ENCODE results near the gene HSD17B2.
"Not testable (repeated sequence)": the region's sequence is repeated elsewhere in the genome, so short reads cannot be mapped to it uniquely, and the experiment has no call there.

Gene HSD17B2

DNA sequence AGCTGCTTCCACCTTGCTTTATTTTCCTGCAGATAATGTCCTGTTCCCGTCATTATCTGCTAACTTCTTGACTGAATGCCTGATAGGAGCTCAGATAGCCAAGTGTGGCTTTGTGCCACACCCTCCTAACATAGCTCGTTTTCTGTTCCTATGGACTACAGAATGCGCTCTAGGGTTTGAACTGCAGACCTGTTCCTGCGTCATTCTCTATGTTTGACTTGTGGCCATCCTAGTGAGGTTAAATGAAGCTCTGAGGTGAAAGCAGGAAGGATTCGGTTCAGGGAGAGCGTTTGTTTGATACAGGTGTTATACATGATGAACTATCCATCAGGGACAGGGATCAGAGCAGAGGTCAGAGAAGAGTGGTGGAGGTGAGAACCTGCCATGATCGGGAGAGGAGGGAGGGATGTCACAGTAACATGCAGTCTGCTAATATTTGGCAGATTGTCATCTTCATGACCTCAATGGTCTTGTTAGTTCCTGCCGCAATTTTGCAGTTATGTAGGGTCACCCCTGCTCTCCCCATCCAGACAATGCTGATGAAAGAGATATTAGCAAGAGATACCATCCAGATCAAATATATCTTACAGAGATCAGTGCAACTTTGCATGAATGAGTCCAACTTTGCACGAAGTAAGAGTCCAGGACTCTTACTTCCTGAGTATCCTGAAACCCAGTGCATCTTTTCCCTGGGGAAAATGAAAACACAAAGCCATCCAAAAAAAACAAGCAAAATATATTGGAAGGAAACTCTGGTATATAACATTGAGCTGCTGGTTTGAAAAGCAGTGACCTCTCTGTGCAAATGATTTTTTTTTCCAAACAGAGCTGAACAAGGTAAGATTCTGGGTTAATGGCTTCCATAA is 102.1 kb downstream of the HSD17B2 start:
- DNase-seq, result no peak

DNA sequence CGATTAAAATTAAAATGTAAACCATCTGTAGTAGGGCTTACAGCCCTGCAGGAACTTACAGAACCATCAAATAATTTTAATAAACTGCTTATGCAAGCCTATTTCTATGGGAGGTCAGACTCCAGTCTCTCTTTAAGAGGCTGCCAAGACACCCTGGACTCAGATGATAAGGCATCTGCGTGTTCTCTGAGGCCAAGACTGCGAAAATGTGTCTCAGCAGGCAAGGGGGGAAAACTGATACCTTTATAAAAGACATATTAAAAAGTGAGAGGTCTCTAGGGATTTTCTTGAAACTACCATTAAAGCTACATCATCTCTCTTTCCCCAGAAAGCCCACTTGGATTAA is 102.7 kb downstream of the HSD17B2 start:
- DNase-seq, result no peak

DNA sequence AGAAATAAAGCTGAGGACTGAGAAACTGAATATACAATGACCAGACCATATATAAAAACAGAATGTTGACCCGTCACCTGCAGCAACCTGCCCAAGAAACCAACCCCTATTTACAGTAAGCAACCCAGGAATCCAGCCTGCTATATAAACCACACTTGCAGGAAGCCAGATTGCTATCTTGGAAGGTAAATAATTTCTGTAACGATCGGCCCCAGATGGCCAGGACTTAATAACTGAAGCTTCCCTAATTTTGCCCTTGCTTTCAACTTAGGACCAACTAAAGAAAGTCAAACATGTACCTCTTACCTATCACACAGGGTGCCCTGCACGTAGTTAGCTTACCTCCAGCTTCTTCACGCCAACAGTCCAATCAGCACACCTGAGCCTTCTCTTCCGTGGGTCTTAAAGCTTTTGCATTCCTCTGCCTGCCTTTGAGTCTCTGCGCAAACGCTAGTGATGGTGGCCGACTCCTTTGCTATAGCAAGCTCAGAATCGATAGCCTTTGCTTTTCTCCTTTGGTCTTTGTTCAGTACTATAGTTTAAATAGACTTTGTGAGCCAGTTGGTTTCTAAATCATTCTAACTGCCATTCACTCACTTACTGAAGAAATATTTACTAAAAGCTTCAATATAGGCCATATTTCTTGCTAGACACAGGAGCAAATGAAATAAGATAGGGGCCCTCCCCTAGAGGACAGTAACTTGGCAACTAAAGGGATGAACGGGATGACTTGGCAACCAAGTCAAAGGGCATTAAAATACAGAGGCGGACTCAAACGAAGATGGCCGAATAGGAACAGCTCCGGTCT is 103.6 kb downstream of the HSD17B2 start:
- no peak for DNase-seq

DNA sequence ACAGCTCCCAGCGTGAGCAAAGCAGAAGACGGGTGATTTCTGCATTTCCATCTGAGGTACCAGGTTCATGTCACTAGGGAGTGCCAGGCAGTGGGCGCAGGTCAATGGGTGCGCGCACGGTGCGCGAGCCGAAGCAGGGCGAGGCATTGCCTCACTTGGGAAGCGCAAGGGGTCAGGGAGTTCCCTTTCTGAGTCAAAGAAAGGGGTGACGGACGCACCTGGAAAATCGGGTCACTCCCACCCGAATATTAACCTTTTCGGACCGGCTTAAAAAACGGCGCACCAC is 104.2 kb downstream of the HSD17B2 start:
- DNase-seq, result not testable (repeated sequence)

DNA sequence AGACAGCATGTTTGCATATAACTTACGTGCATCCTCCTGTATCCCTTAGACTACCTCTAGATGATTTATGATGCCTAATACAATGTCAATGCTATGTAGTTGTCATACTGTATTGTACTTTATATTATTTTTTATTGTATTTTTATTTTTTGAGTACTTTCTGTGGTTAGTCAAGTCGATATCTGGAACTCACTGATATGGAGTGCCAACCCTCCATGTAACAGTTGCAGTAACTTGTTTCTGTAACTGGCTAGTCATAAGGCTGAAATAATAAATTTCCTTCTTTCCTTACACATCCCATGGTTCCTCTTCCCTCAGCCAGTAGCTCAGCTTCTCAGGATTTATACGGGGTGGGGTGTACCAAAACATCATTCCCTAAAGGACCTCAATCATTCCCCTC is 111.5 kb downstream of the HSD17B2 start:
- DNase-seq, result no peak

DNA sequence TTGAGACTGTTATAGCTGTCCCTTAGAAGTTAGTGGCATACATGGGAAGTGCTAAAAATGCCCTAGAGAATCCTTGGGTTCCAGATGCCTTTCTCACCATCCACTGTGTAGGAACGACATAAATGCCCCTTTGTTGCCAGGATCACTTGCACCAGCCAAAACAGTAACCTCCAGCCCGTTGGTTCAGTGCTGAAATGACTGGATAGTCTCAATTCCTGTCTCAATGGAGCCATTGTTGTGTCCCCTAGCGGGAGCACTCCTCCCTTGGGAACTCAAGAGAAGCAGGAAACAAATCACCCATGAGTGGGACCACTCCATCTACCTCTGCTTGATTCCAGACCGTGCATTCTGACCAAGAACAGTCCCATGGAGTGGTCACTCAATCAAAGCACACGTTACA is 111.9 kb downstream of the HSD17B2 start:
- no peak for DNase-seq

DNA sequence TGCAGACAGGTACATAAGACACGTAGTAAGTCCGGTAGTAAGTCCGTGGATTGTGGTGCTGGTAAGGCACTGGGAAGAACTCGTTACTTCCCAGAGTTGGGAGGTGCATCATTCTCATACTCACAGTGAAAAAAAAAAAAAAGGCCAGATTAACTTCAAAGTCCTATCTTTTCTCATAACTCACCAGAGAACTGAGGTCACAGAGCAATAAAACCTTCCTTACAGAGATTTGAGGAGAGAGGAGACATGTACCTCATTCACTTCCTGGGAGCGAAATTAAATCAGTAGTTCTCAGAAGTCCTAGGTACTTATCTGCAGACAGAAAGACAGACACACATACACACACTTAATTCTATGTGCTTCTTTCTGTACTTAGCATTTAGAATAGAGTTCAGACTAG is 112.5 kb downstream of the HSD17B2 start:
- DNase-seq, result no peak

All from activated CD4-positive, alpha-beta T cell treated with anti-CD3 and anti-CD28 coated beads, Interleukin-2, Interleukin-6, amounts not matched to agents 100 ng/mL and 50 ng/mL, durations not matched to agents 16 hours and 8 hours (primary cell).